ENCODE results near the gene RHCG.

DNA sequence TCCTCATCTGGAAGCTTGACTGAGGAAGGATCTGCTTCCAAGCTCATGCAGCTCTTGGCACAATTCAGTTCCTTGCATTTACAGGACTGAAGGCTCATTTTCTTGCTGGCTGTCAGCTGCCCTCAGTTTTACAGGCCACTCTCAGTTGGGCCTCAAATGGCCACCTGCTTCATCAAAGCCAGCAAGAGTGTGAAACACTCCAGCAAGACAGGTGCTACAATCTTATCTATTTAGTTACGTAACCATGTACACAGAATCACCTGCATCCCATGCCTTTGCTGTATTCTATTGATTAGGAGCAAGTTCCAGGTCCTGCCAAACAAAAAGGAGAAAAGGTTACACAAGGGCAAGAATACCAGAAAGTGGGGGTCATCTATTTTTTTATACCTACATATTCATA lies 40.8 kb downstream of the RHCG start:
- TF ChIP-seq CTCF (IDR thresholded peaks at IDR 0.05) (no peak), POLR2A (IDR thresholded peaks at IDR 0.05) (no peak)

All from adrenal gland (tissue), 5 donors.